CD14-positive monocyte (primary cell): ENCODE measurements around the gene FHIP1B. TPM values are rescaled to one million over a fixed set of nuclear protein-coding genes. Genes with fewer than 3 reads are reported as not detected.
"Not testable (repeated sequence)": the region's sequence is repeated elsewhere in the genome, so short reads cannot be mapped to it uniquely, and the experiment has no call there.

Source experiments
- DNase-seq, 3 donors: peaks; one replicate each; pipeline ENCODE4 v3.0.0-alpha.2; 2011 to 2022
- H2AFZ ChIP-seq: 2 replicates; pipeline ENCODE4 v1.6.0; 2012; ENCODE audit warnings: mild to moderate bottlenecking, low read depth, low read length, inconsistent platforms; ENCODE audit not compliant: insufficient read depth, poor library complexity, severe bottlenecking
- H3K27ac ChIP-seq, 2 donors: 1 replicate in 1 of 2; 2 replicates in 1 of 2; pipeline ENCODE4 v1.5.1; 2012 to 2013; ENCODE audit warnings: low read length in 2 of 2, control low read depth in 1 of 2, inconsistent platforms in 1 of 2, low read depth in 1 of 2, mild to moderate bottlenecking in 1 of 2
- H3K27me3 ChIP-seq, 2 donors: one replicate each; pipeline versions ENCODE4 v1.6.0 to v1.6.1; 2011 to 2013; ENCODE audit warnings: low read length in 2 of 2; ENCODE audit not compliant: control insufficient read depth in 2 of 2, insufficient read depth in 2 of 2
- H3K36me3 ChIP-seq, 2 donors: replicated peaks in 1 of 2; 1 replicate in 1 of 2; 2 replicates in 1 of 2; pipeline versions ENCODE4 v1.5.1 to v1.6.1; 2012 to 2013; ENCODE audit warnings: low read length in 2 of 2, control low read depth in 1 of 2, inconsistent platforms in 1 of 2, mild to moderate bottlenecking in 1 of 2; ENCODE audit not compliant: insufficient read depth in 2 of 2, control insufficient read depth in 1 of 2
- H3K4me1 ChIP-seq, 2 donors: 1 replicate in 1 of 2; 2 replicates in 1 of 2; pipeline versions ENCODE4 v1.5.1 to v1.6.1; 2012 to 2013; ENCODE audit warnings: low read length in 2 of 2, control low read depth in 1 of 2, inconsistent platforms in 1 of 2, mild to moderate bottlenecking in 1 of 2, moderate library complexity in 1 of 2; ENCODE audit not compliant: insufficient read depth in 2 of 2, control insufficient read depth in 1 of 2
- H3K4me2 ChIP-seq: replicated peaks from 2 replicates; pipeline ENCODE3; 2012; ENCODE audit warnings: low read length, moderate library complexity, mild to moderate bottlenecking; ENCODE audit not compliant: poor library complexity, severe bottlenecking; ENCODE audit errors: extremely low read depth
- H3K4me3 ChIP-seq, 3 experiments: fragments of 200-600 bp in 1 of 3; sonication (generic) in 1 of 3; replicated peaks in 1 of 3; 1 replicate in 2 of 3; 2 replicates in 1 of 3; pipeline ENCODE4 v1.5.1; 2011 to 2013; ENCODE audit warnings: low read length in 3 of 3, mild to moderate bottlenecking in 3 of 3, control low read depth in 2 of 3, low read depth in 2 of 3, inconsistent platforms in 1 of 3, moderate library complexity in 1 of 3
- H3K79me2 ChIP-seq: 2 replicates; pipeline ENCODE4 v1.6.0; 2012; ENCODE audit warnings: mild to moderate bottlenecking, control low read depth, inconsistent platforms, low read length, moderate library complexity; ENCODE audit not compliant: insufficient read depth
- H3K9ac ChIP-seq: 2 replicates; pipeline ENCODE4 v1.6.0; 2017; ENCODE audit warnings: low read length, mild to moderate bottlenecking; ENCODE audit not compliant: insufficient read depth, poor library complexity, severe bottlenecking
- H3K9me3 ChIP-seq, 2 donors: replicated peaks in 1 of 2; 1 replicate in 1 of 2; 2 replicates in 1 of 2; pipeline versions ENCODE4 v1.5.1 to v1.6.1; 2012 to 2013; ENCODE audit warnings: low read length in 2 of 2, control low read depth in 1 of 2; ENCODE audit not compliant: control insufficient read depth in 1 of 2, insufficient read depth in 1 of 2
- H4K20me1 ChIP-seq: 2 replicates; pipeline ENCODE4 v1.6.0; 2012; ENCODE audit warnings: mild to moderate bottlenecking, low read length, control low read depth, moderate library complexity; ENCODE audit not compliant: insufficient read depth
- H3K27ac Mint-ChIP-seq, 7 donors: one replicate each; pipeline ENCODE4 v1.8.0; 2020; ENCODE audit warnings: mild to moderate bottlenecking in 7 of 7, mixed read lengths in 7 of 7, moderate library complexity in 6 of 7, inconsistent platforms in 2 of 7
- H3K27me3 Mint-ChIP-seq, 3 donors: one replicate each; pipeline ENCODE4 v1.8.0; 2021 to 2022; ENCODE audit warnings: low read depth in 3 of 3, mild to moderate bottlenecking in 3 of 3, mixed read lengths in 3 of 3, moderate library complexity in 3 of 3, inconsistent platforms in 1 of 3
- H3K36me3 Mint-ChIP-seq, 2 donors: one replicate each; pipeline ENCODE4 v1.8.0; 2020; ENCODE audit warnings: mixed read lengths in 2 of 2, inconsistent platforms in 1 of 2, mild to moderate bottlenecking in 1 of 2
- H3K4me1 Mint-ChIP-seq: one replicate; pipeline ENCODE4 v1.8.0; 2020; ENCODE audit warnings: mild to moderate bottlenecking, mixed read lengths
- H3K4me3 Mint-ChIP-seq, 2 donors: one replicate each; pipeline ENCODE4 v1.8.0; 2020; ENCODE audit warnings: mild to moderate bottlenecking in 2 of 2, mixed read lengths in 2 of 2, moderate library complexity in 1 of 2
- H3K9me3 Mint-ChIP-seq, 7 donors: one replicate each; pipeline ENCODE4 v1.8.0; 2020 to 2022; ENCODE audit warnings: mixed read lengths in 7 of 7, mild to moderate bottlenecking in 6 of 7, moderate library complexity in 6 of 7, inconsistent platforms in 2 of 7
- CTCF ChIP-seq: fragments of 200-600 bp; IDR thresholded peaks from one replicate; pipeline ENCODE4 v1.8.0; 2022; ENCODE audit warnings: antibody characterized with exemption, mild to moderate bottlenecking
- WGBS: methylation state at CpG from one replicate; pipeline ENCODE4 v1.1.5; 2013; ENCODE audit warnings: missing lambda C conversion rate; ENCODE audit not compliant: insufficient coverage; 5-methylcytosine and 5-hydroxymethylcytosine counted together
- intact Hi-C, 2 donors: fragments of 100-400 bp; cut with micrococcal nuclease; formaldehyde crosslinking; loops; one replicate each; pipeline versions ENCODE4 v1.15.0 to v1.15.1; 2023
- polyA plus RNA-seq, 3 donors: library from polyadenylated mRNA; depleted of rRNA in 1 of 3; unstranded in 2 of 3; stranded (reverse) in 1 of 3; fragments of 300-500 nt in 2 of 3; fragments of >200 nt in 1 of 3; fragmentation: Illumina TruSeq in 2 of 3; gene quantifications; 1 replicate in 2 of 3; 2 replicates in 1 of 3; pipeline ENCODE4 v1.2.3, GENCODE V29; 2012 to 2021

Gene FHIP1B
- polyA plus RNA-seq, 3 donors = 14.2 to 64.1 (median 18.9) TPM

GRCh38 chr11:6280809-6281208 lies 46.4 kb upstream of the FHIP1B start:
- H4K20me1 ChIP-seq, H3K27ac ChIP-seq, H3K9me3 ChIP-seq, H3K79me2 ChIP-seq, intact Hi-C loops, H3K4me1 Mint-ChIP-seq, H3K36me3 ChIP-seq, H3K4me2 ChIP-seq, H2AFZ ChIP-seq, H3K27ac Mint-ChIP-seq, H3K36me3 Mint-ChIP-seq, H3K4me3 ChIP-seq, DNase-seq, H3K9ac ChIP-seq, H3K4me1 ChIP-seq: not testable (repeated sequence)
- Mint-ChIP-seq H3K9me3 (peaks cover 4 to 16% (median 6%) of the 10 kb centered on the region in 7 donors), H3K4me3 (peak overlapping the region in 1 of 2 donors; percentile 62), H3K27me3 (peaks cover 39 to 62% (median 41%) of the 10 kb centered on the region in 3 donors)
- peaks cover 7 to 16% of the 10 kb centered on the region in 2 donors for H3K27me3 ChIP-seq
- 68% methylated on average over 6 of the region's 7 CpGs for WGBS

GRCh38 chr11:6273188-6273587 lies 38.8 kb upstream of the FHIP1B start:
- H3K79me2 ChIP-seq = no peaks in the 10 kb centered on the region
- no peak overlapping the region for H3K4me3 Mint-ChIP-seq
- peaks cover 17% of the 10 kb centered on the region for H3K4me1 Mint-ChIP-seq
- H3K27ac Mint-ChIP-seq = no peak overlapping the region
- peaks cover 5 to 11% of the 10 kb centered on the region in 2 donors for H3K27me3 ChIP-seq
- no peak overlapping the region for H3K27ac ChIP-seq
- intact Hi-C loops = no loop called here
- peaks cover 0 to 15% of the 10 kb centered on the region in 2 donors for H3K4me1 ChIP-seq
- peaks cover 0 to 4% of the 10 kb centered on the region in 2 donors for H3K9me3 ChIP-seq
- H3K4me3 ChIP-seq = no peak overlapping the region
- 92% methylated on average over 3 of the region's 4 CpGs for WGBS
- no peak overlapping the region for H2AFZ ChIP-seq
- H3K4me2 ChIP-seq = no peak overlapping the region
- no peak for TF ChIP-seq CTCF
- H3K27me3 Mint-ChIP-seq = peaks cover 31 to 62% (median 47%) of the 10 kb centered on the region in 3 donors
- DNase-seq = no peak
- no peak overlapping the region for H3K9ac ChIP-seq
- H3K36me3 ChIP-seq = no peaks in the 10 kb centered on the region
- H3K36me3 Mint-ChIP-seq = no peaks in the 10 kb centered on the region
- H4K20me1 ChIP-seq = no peaks in the 10 kb centered on the region
- peaks cover 11 to 23% (median 14%) of the 10 kb centered on the region in 7 donors for H3K9me3 Mint-ChIP-seq
